SK-N-SH treated with all-trans-retinoic acid at 6 μM for 48 hours (cell line): ENCODE results near the gene CWF19L2.

Source experiments
- ARNTL ChIP-seq: fragments of 450-650 bp; formaldehyde crosslinking; IDR thresholded peaks from 2 replicates; pipeline ENCODE4 v1.5.0; 2020; ENCODE audit warnings: low read depth, mild to moderate bottlenecking, moderate library complexity, borderline replicate concordance
- BACH2 ChIP-seq: fragments of 250-450 bp; sonication (Bioruptor Pico); IDR thresholded peaks from 2 replicates; pipeline ENCODE4 v1.9.0; 2021; ENCODE audit warnings: mild to moderate bottlenecking, borderline replicate concordance
- ESRRG ChIP-seq: fragments of 250-450 bp; sonication (Bioruptor Pico); IDR thresholded peaks from 2 replicates; pipeline ENCODE4 v1.6.1; 2021; ENCODE audit warnings: mild to moderate bottlenecking
- ISL1 ChIP-seq: fragments of 250-450 bp; sonication (Bioruptor Pico); IDR thresholded peaks from 2 replicates; pipeline ENCODE4 v2.1.2; 2022; ENCODE audit warnings: mild to moderate bottlenecking, moderate library complexity
- OSR1 ChIP-seq: fragments of 250-450 bp; sonication (Bioruptor Pico); IDR thresholded peaks from 2 replicates; pipeline ENCODE4 v1.8.0; 2022; ENCODE audit warnings: moderate library complexity, mild to moderate bottlenecking, inconsistent platforms
- RARB ChIP-seq: fragments of 250-450 bp; sonication (Bioruptor Pico); IDR thresholded peaks from 2 replicates; pipeline ENCODE4 v1.8.0; 2021; ENCODE audit warnings: mild to moderate bottlenecking, moderate library complexity
- SNAI2 ChIP-seq: fragments of 250-450 bp; sonication (Bioruptor Pico); IDR thresholded peaks from 2 replicates; pipeline ENCODE4 v1.5.0; 2020; ENCODE audit warnings: mild to moderate bottlenecking, moderate library complexity
- ZC3H10 ChIP-seq: fragments of 250-450 bp; sonication (Bioruptor Pico); IDR thresholded peaks from 2 replicates; pipeline ENCODE4 v1.5.1; 2021; ENCODE audit warnings: mild to moderate bottlenecking, moderate library complexity
- ZFP3 ChIP-seq: fragments of 250-450 bp; sonication (Bioruptor Pico); IDR thresholded peaks from 2 replicates; pipeline ENCODE4 v1.5.0; 2020; ENCODE audit warnings: mild to moderate bottlenecking, moderate library complexity
- ZFP30 ChIP-seq: fragments of 450-650 bp; formaldehyde crosslinking; IDR thresholded peaks from 2 replicates; pipeline ENCODE4 v1.5.0; 2022; ENCODE audit warnings: mild to moderate bottlenecking, moderate library complexity
- ZNF565 ChIP-seq: fragments of 450-650 bp; formaldehyde crosslinking; conservative IDR thresholded peaks from 2 replicates; pipeline ENCODE4 v1.5.0; 2020; ENCODE audit warnings: low read depth, mild to moderate bottlenecking, moderate library complexity

GRCh38 chr11:107504981-107505380 lies 47.4 kb upstream of the CWF19L2 start:
- no peak for TF ChIP-seq ISL1
- no peak for TF ChIP-seq RARB (CRISPR knock-in tag)
- no peak for TF ChIP-seq BACH2
- TF ChIP-seq ZFP30 (CRISPR knock-in tag), result no peak
- no peak for TF ChIP-seq OSR1 (CRISPR knock-in tag)
- TF ChIP-seq SNAI2 (CRISPR knock-in tag), result no peak
- TF ChIP-seq ZNF565 (CRISPR knock-in tag), result no peak
- TF ChIP-seq ZFP3 (CRISPR knock-in tag), result no peak
- TF ChIP-seq ESRRG (CRISPR knock-in tag), result no peak
- no peak for TF ChIP-seq ARNTL (CRISPR knock-in tag)
- TF ChIP-seq ZC3H10 (CRISPR knock-in tag), result no peak
